HS-5 (cell line): ENCODE results near the gene NPBWR2.

ENCODE experiments used
- DNase-seq: peaks from one replicate; pipeline ENCODE4 v3.0.0-alpha.2; 2012; ENCODE audit warnings: low read depth

The NPBWR2 gene

GRCh38 chr20:64056889-64057627 lies 50.3 kb downstream of the NPBWR2 start:
- no peak for DNase-seq

GRCh38 chr20:64056639-64056888 lies 50.8 kb downstream of the NPBWR2 start:
- no peak for DNase-seq

- DNase-seq = no peak
Observed at GRCh38 chr20:64055893-64056638, 51.3 kb downstream of the NPBWR2 start.

- no peak for DNase-seq
Observed at GRCh38 chr20:64055396-64055892, 51.9 kb downstream of the NPBWR2 start.

- DNase-seq = no peak
Observed at GRCh38 chr20:64053841-64054661, 53.3 kb downstream of the NPBWR2 start.
